ENCODE measurements around the gene ZYX. TPM values are rescaled to one million over a fixed set of nuclear protein-coding genes. Genes with fewer than 3 reads are reported as not detected.

Gene ZYX
- total RNA-seq, 1 donor from 2014 or later: 162 TPM

- DNase-seq (ENCODE audit: low read depth): peak; percentile 9
- Histone ChIP-seq H3K4me3 (ENCODE audit: low read depth, low read length) (no peak overlapping the region), H3K27me3 (ENCODE audit: control insufficient read depth, insufficient read depth, low read length) (peaks cover 16% of the 10 kb centered on the region), H3K36me3 (ENCODE audit: control insufficient read depth, insufficient read depth, low read length) (no peaks in the 10 kb centered on the region)
- TF ChIP-seq, protein P1, sequence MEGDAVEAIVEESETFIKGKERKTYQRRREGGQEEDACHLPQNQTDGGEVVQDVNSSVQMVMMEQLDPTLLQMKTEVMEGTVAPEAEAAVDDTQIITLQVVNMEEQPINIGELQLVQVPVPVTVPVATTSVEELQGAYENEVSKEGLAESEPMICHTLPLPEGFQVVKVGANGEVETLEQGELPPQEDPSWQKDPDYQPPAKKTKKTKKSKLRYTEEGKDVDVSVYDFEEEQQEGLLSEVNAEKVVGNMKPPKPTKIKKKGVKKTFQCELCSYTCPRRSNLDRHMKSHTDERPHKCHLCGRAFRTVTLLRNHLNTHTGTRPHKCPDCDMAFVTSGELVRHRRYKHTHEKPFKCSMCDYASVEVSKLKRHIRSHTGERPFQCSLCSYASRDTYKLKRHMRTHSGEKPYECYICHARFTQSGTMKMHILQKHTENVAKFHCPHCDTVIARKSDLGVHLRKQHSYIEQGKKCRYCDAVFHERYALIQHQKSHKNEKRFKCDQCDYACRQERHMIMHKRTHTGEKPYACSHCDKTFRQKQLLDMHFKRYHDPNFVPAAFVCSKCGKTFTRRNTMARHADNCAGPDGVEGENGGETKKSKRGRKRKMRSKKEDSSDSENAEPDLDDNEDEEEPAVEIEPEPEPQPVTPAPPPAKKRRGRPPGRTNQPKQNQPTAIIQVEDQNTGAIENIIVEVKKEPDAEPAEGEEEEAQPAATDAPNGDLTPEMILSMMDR (IDR thresholded peaks at IDR 0.05; ENCODE audit: insufficient read depth, low read length, poor library complexity, severe bottlenecking): peak; percentile 77
Observed at GRCh38 chr7:143345428-143345900, 35.7 kb upstream of the ZYX start.

DNA sequence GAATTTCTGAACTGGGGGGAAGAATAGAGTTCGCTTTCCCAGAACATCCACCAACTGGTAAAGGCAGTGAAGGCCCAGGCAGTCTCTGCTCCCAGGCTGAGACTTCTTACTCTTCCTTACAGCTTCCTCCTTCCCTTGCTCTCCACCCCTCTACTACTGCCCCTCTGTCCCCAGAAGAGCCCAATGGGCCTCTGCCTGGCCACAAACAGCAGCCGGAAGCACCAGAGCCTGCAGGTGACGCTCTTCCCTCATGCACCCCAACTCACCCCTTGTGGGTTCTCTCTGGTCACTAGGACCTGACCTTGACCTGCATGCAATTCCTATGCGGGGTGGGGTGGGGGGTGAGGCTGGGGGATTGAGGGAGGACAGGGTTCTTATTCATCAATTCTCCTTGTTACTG lies 35.1 kb upstream of the ZYX start:
- Histone ChIP-seq H3K36me3 (ENCODE audit: control insufficient read depth, insufficient read depth, low read length) (no peaks in the 10 kb centered on the region), H3K27me3 (ENCODE audit: control insufficient read depth, insufficient read depth, low read length) (peaks cover 17% of the 10 kb centered on the region), H3K4me3 (ENCODE audit: low read depth, low read length) (no peak overlapping the region)
- no peak for DNase-seq (ENCODE audit: low read depth)
- TF ChIP-seq, protein P1 (IDR thresholded peaks at IDR 0.05; ENCODE audit: insufficient read depth, low read length, poor library complexity, severe bottlenecking): no peak

DNA sequence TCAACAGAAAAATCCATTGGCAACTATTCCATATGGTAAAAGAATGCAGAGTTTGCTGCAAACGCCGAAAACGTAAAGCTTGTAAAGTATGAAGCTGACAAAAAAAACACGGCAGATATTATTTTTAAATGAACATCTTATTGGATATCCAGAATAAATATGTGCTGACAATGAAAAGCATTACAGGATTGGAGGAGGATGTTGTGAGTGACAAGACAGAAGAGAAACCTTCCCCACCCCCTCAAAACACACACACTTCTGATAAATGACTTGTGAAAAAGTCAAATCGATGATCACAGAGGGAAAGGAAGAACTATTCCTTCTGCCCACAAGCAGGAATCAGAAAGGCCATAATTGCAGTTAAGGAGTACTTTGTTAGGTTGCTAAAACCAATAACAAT lies 33.2 kb upstream of the ZYX start:
- no peak for DNase-seq (ENCODE audit: low read depth)
- no peak overlapping the region for H3K4me3 ChIP-seq (ENCODE audit: low read depth, low read length)
- H3K36me3 ChIP-seq (ENCODE audit: control insufficient read depth, insufficient read depth, low read length): no peaks in the 10 kb centered on the region
- H3K27me3 ChIP-seq (ENCODE audit: control insufficient read depth, insufficient read depth, low read length): peaks cover 17% of the 10 kb centered on the region
- TF ChIP-seq, protein P1 (IDR thresholded peaks at IDR 0.05; ENCODE audit: insufficient read depth, low read length, poor library complexity, severe bottlenecking): no peak

- TF ChIP-seq, protein P1 (IDR thresholded peaks at IDR 0.05; ENCODE audit: insufficient read depth, low read length, poor library complexity, severe bottlenecking): no peak
Observed at GRCh38 chr7:143351060-143351459, 30.1 kb upstream of the ZYX start.

DNA sequence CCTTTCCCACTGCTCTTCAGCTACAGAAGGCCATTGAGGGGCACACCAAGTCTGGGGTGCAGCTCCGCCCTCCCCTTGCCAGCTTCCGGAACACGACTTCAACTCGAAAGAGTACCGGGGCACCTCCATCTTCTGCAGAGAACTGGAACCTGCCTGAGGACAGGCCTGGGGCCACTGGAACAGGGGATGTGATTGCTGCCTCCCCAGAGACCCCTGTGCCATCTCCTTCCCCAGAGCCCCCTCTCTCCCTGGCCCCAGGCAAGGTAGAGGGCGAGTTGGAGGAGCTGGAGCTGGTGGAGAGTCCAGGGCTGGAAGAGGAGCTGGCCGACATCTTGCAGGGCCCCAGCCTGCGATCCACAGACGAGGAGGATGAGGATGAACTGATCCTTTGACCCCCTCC lies 29.6 kb upstream of the ZYX start:
- TF ChIP-seq, protein P1 (IDR thresholded peaks at IDR 0.05; ENCODE audit: insufficient read depth, low read length, poor library complexity, severe bottlenecking): no peak
- no peak for DNase-seq (ENCODE audit: low read depth)
- no peak overlapping the region for H3K4me3 ChIP-seq (ENCODE audit: low read depth, low read length)
- peaks cover 5% of the 10 kb centered on the region for H3K27me3 ChIP-seq (ENCODE audit: control insufficient read depth, insufficient read depth, low read length)
- H3K36me3 ChIP-seq (ENCODE audit: control insufficient read depth, insufficient read depth, low read length): no peaks in the 10 kb centered on the region

More at GRCh38 chr7:143351060-143351459, 30.1 kb upstream of the ZYX start:
- DNase-seq (ENCODE audit: low read depth): no peak
- Histone ChIP-seq H3K36me3 (ENCODE audit: control insufficient read depth, insufficient read depth, low read length) (no peaks in the 10 kb centered on the region), H3K4me3 (ENCODE audit: low read depth, low read length) (no peak overlapping the region), H3K27me3 (ENCODE audit: control insufficient read depth, insufficient read depth, low read length) (peaks cover 8% of the 10 kb centered on the region)

GRCh38 chr7:143352531-143353002 lies 28.6 kb upstream of the ZYX start:
- peaks cover 5% of the 10 kb centered on the region for H3K27me3 ChIP-seq (ENCODE audit: control insufficient read depth, insufficient read depth, low read length)
- TF ChIP-seq, protein P1 (IDR thresholded peaks at IDR 0.05; ENCODE audit: insufficient read depth, low read length, poor library complexity, severe bottlenecking): no peak
- DNase-seq (ENCODE audit: low read depth): no peak
- H3K4me3 ChIP-seq (ENCODE audit: low read depth, low read length): no peak overlapping the region
- no peaks in the 10 kb centered on the region for H3K36me3 ChIP-seq (ENCODE audit: control insufficient read depth, insufficient read depth, low read length)

Measured in kidney epithelial cell (primary cell).